Measurements from ENCODE around the gene RTF1. TPM values are rescaled to one million over a fixed set of nuclear protein-coding genes. Genes with fewer than 3 reads are reported as not detected.

Gene RTF1
- total RNA-seq, 1 experiment from 2014 or later: 30.6 TPM

DNA sequence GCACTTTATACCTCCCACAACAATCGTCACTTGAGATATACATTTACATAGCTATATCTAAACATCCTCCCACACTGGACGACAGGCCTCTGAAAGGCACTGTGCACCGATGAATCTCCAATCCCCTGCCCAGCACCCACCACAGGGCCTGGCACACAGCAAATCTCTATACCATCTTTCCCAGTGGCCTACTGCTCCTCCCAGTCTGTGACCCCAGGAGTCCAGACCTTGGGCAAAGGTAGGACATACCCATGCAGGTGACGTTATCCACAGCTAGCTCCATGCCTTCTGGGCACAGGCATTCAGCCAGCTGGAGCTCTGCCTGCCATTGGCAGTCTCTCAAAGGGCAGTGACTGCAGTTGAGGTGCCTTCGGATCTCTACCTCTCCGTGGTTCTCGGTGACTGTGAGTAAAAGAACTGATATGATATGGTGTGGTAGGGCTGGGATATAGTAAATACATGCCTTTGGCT, 91.0 kb downstream of the RTF1 start:
- Mint-ChIP-seq H3K9me3 (ENCODE audit: unreplicated experiment) (no peaks in the 10 kb centered on the region), H3K4me1 (ENCODE audit: insufficient read depth, unreplicated experiment) (peaks cover 7% of the 10 kb centered on the region), H3K27me3 (ENCODE audit: insufficient read depth, unreplicated experiment) (no peaks in the 10 kb centered on the region), H3K27ac (ENCODE audit: low read depth, unreplicated experiment) (no peak overlapping the region), H3K4me3 (ENCODE audit: unreplicated experiment) (no peak overlapping the region), H3K36me3 (ENCODE audit: insufficient read depth, unreplicated experiment) (no peaks in the 10 kb centered on the region)
- no TSS peak for BruUV-seq (replicated peaks)
- ChIA-PET POLR2A (interaction anchor here (0.6 to 2.2 kb wide), 10 partner anchors 10 to 1145 kb away, joined by 3 to 10 read pairs (median 4); partner anchors contain the start of genes ITPKA and RPAP1), CTCF (interaction anchor here (0.6 to 2.8 kb wide), 6 partner anchors 11 to 197 kb away, joined by 3 to 17 read pairs (median 4); no protein-coding TSS in a partner anchor)
- intact Hi-C loops (cut with micrococcal nuclease): loop anchor here (1.0 kb wide), 1 partner anchor 32 kb away; no protein-coding TSS in a partner anchor
- TF ChIP-seq, protein P1, sequence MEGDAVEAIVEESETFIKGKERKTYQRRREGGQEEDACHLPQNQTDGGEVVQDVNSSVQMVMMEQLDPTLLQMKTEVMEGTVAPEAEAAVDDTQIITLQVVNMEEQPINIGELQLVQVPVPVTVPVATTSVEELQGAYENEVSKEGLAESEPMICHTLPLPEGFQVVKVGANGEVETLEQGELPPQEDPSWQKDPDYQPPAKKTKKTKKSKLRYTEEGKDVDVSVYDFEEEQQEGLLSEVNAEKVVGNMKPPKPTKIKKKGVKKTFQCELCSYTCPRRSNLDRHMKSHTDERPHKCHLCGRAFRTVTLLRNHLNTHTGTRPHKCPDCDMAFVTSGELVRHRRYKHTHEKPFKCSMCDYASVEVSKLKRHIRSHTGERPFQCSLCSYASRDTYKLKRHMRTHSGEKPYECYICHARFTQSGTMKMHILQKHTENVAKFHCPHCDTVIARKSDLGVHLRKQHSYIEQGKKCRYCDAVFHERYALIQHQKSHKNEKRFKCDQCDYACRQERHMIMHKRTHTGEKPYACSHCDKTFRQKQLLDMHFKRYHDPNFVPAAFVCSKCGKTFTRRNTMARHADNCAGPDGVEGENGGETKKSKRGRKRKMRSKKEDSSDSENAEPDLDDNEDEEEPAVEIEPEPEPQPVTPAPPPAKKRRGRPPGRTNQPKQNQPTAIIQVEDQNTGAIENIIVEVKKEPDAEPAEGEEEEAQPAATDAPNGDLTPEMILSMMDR (IDR thresholded peaks at IDR 0.05; ENCODE audit: unreplicated experiment): no peak
- peak; percentile 89 for DNase-seq (ENCODE audit: unreplicated experiment)

DNA sequence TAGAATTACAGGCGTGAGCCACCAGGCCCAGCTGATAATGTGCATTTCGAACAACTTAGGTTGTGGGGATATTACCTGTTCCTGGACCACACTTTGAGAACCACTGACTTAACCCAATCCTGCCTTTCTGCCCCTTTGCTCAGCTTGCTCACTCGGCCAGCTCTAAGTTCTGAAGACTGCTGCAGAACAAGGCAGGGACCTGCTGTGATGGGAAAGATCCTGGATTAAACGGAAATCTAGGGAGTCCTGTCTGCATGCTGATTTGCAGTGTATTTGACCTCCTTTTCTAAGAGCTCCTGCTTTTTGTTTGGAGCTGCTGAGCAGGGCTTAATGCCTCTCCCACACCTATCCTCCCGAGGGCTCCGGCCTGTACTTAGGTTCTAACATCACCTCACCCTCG, 93.8 kb downstream of the RTF1 start:
- Mint-ChIP-seq H3K4me1 (ENCODE audit: insufficient read depth, unreplicated experiment) (peaks cover 7% of the 10 kb centered on the region), H3K9me3 (ENCODE audit: unreplicated experiment) (no peaks in the 10 kb centered on the region), H3K4me3 (ENCODE audit: unreplicated experiment) (no peak overlapping the region), H3K27me3 (ENCODE audit: insufficient read depth, unreplicated experiment) (no peaks in the 10 kb centered on the region), H3K36me3 (ENCODE audit: insufficient read depth, unreplicated experiment) (peaks cover 9% of the 10 kb centered on the region), H3K27ac (ENCODE audit: low read depth, unreplicated experiment) (no peak overlapping the region)
- DNase-seq (ENCODE audit: unreplicated experiment): no peak
- intact Hi-C loops (cut with micrococcal nuclease): no loop called here
- BruUV-seq (replicated peaks): no TSS peak
- ChIA-PET POLR2A (no interaction called here), CTCF (interaction anchor here (0.6 to 1.5 kb wide), 2 partner anchors 45 to 261 kb away, joined by 4 read pairs; no protein-coding TSS in a partner anchor)
- TF ChIP-seq, protein P1 (IDR thresholded peaks at IDR 0.05; ENCODE audit: unreplicated experiment): no peak

DNA sequence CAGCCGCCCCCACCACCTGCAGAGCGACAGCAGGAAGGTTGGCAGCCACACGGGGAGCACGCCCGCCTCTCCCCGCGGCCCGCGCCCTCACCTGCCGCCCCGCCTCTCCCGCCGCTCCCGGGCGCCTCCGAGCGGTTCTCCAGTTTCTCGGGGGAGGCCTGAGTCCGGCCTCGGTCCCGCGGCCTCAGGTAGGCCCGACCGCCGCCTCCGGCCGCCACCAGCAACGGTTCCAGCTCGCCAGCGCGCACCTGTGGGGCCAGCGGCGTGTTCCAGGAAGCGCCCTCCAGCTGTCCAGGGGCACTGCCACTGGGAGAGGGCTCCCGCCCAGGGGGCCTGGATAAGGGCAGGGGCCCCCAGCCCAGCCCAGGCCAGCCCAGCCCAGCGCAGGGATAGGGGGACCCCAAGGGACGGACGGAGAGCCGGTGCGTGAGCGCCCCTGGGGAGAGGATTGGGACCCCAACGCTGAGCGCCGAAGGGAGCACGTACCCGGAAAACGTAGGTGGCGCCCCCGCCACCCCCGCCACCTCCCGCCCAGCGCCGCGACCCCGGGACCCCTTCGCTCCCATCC, 94.5 kb downstream of the RTF1 start:
- TF ChIP-seq, protein P1 (IDR thresholded peaks at IDR 0.05; ENCODE audit: unreplicated experiment): no peak
- no peak for DNase-seq (ENCODE audit: unreplicated experiment)
- CTCF ChIA-PET: interaction anchor here (0.6 to 1.5 kb wide), 2 partner anchors 46 to 261 kb away, joined by 4 read pairs; no protein-coding TSS in a partner anchor
- intact Hi-C loops (cut with micrococcal nuclease): no loop called here
- no peaks in the 10 kb centered on the region for H3K27me3 Mint-ChIP-seq (ENCODE audit: insufficient read depth, unreplicated experiment)
- H3K4me1 Mint-ChIP-seq (ENCODE audit: insufficient read depth, unreplicated experiment): peaks cover 7% of the 10 kb centered on the region
- no TSS peak for BruUV-seq (replicated peaks)
- H3K9me3 Mint-ChIP-seq (ENCODE audit: unreplicated experiment): no peaks in the 10 kb centered on the region
- H3K36me3 Mint-ChIP-seq (ENCODE audit: insufficient read depth, unreplicated experiment): peaks cover 11% of the 10 kb centered on the region
- POLR2A ChIA-PET: no interaction called here
- H3K27ac Mint-ChIP-seq (ENCODE audit: low read depth, unreplicated experiment): no peak overlapping the region
- no peak overlapping the region for H3K4me3 Mint-ChIP-seq (ENCODE audit: unreplicated experiment)

DNA sequence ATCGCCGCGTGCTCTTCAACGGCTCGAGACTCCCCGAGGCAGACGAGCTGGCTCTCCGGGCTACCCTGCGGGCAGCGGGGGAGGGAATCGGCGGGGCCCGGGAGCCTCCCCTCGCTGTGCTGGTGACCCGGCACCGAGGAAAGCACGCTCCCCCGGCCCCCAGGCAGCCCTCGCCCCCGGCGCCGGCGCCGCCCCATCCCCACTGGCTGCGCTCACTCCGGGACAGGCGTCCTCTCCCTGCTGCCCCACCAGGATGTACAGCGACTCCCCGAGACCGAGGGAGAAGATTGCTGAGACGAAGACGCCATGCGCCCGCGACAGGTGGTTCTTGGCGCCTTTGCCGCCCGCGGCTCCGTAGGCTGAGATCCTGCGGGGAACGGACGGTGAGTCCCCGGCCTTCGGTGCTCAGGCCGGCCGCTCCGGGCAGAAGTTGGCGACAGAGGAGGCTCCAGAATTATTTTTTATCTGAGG, 95.0 kb downstream of the RTF1 start:
- ChIA-PET POLR2A (no interaction called here), CTCF (no interaction called here)
- DNase-seq (ENCODE audit: unreplicated experiment): no peak
- TF ChIP-seq, protein P1 (IDR thresholded peaks at IDR 0.05; ENCODE audit: unreplicated experiment): no peak
- no TSS peak for BruUV-seq (replicated peaks)
- intact Hi-C loops (cut with micrococcal nuclease): no loop called here
- no peaks in the 10 kb centered on the region for H3K27me3 Mint-ChIP-seq (ENCODE audit: insufficient read depth, unreplicated experiment)
- H3K36me3 Mint-ChIP-seq (ENCODE audit: insufficient read depth, unreplicated experiment): peaks cover 15% of the 10 kb centered on the region
- H3K27ac Mint-ChIP-seq (ENCODE audit: low read depth, unreplicated experiment): no peak overlapping the region
- no peaks in the 10 kb centered on the region for H3K9me3 Mint-ChIP-seq (ENCODE audit: unreplicated experiment)
- no peak overlapping the region for H3K4me3 Mint-ChIP-seq (ENCODE audit: unreplicated experiment)
- peaks cover 7% of the 10 kb centered on the region for H3K4me1 Mint-ChIP-seq (ENCODE audit: insufficient read depth, unreplicated experiment)

All from MCF 10A (cell line).